Colonic mucosa (tissue), 4 donors: Measurements from ENCODE around the gene PIKFYVE. TPM values are rescaled to one million over a fixed set of nuclear protein-coding genes. Genes with fewer than 3 reads are reported as not detected.

ENCODE experiments used
- DNase-seq: peaks from one replicate; pipeline ENCODE4 v3.0.0-alpha.2; 2020
- H3K27ac ChIP-seq: fragments of 200-600 bp; one replicate; pipeline ENCODE4 v1.8.0; 2021
- H3K27me3 ChIP-seq: fragments of 200-600 bp; one replicate; pipeline ENCODE4 v1.8.0; 2021
- H3K36me3 ChIP-seq: fragments of 200-600 bp; one replicate; pipeline ENCODE4 v1.8.0; 2021
- H3K4me1 ChIP-seq: fragments of 200-600 bp; one replicate; pipeline ENCODE4 v1.8.0; 2021; ENCODE audit warnings: mild to moderate bottlenecking
- H3K4me3 ChIP-seq: fragments of 200-600 bp; one replicate; pipeline ENCODE4 v1.8.0; 2021
- H3K9ac ChIP-seq, 2 donors: one replicate each; pipeline ENCODE4 v1.7.0; 2013; ENCODE audit warnings: control low read depth in 2 of 2, low read depth in 2 of 2, low read length in 2 of 2
- H3K9me3 ChIP-seq: fragments of 200-600 bp; one replicate; pipeline ENCODE4 v1.8.0; 2021
- CTCF ChIP-seq: fragments of 200-600 bp; IDR thresholded peaks from one replicate; pipeline ENCODE4 v1.8.0; 2022; ENCODE audit warnings: antibody characterized with exemption, mild to moderate bottlenecking
- intact Hi-C: fragments of 100-400 bp; cut with DNase I; formaldehyde crosslinking; loops from one replicate; pipeline ENCODE4 v1.14.1; 2022
- total RNA-seq, 2 donors: library from RNA; stranded (reverse); fragmentation: NEBNext Ultra II Directional in 1 of 2; extraction: Animal tissue kit (Norgen Biotek cat#: 25700) in 1 of 2; gene quantifications; one replicate each; pipeline ENCODE4 v1.2.1, GENCODE V29; 2021
- donor health status: healthy.
- donor health status: DM: no; HTN: no; CAD: no.
- donor health status: DM: no; HTN: no; CAD: no.

The PIKFYVE gene
- total RNA-seq, 2 donors from 2014 or later = 14.6 to 18.2 TPM

GRCh38 chr2:208319391-208319790 lies 53.3 kb downstream of the PIKFYVE start:
- Histone ChIP-seq H3K9ac (no peak overlapping the region), H3K27ac (no peak overlapping the region), H3K4me1 (no peaks in the 10 kb centered on the region), H3K36me3 (peaks cover 6% of the 10 kb centered on the region), H3K27me3 (no peaks in the 10 kb centered on the region), H3K9me3 (no peaks in the 10 kb centered on the region), H3K4me3 (no peak overlapping the region)
- DNase-seq = no peak
- no peak for TF ChIP-seq CTCF
- intact Hi-C loops = no loop called here

- no peak overlapping the region for H3K9ac ChIP-seq
- H3K27me3 ChIP-seq = no peaks in the 10 kb centered on the region
- H3K9me3 ChIP-seq = no peaks in the 10 kb centered on the region
- H3K4me3 ChIP-seq = no peak overlapping the region
- intact Hi-C loops = no loop called here
- DNase-seq = no peak
- no peak overlapping the region for H3K27ac ChIP-seq
- TF ChIP-seq CTCF = no peak
- H3K4me1 ChIP-seq = no peaks in the 10 kb centered on the region
- peaks cover 6% of the 10 kb centered on the region for H3K36me3 ChIP-seq
Observed at GRCh38 chr2:208320686-208321085, 54.6 kb downstream of the PIKFYVE start.

GRCh38 chr2:208326016-208326415 lies 60.0 kb downstream of the PIKFYVE start:
- no peak overlapping the region for H3K9ac ChIP-seq
- no peak for DNase-seq
- no peaks in the 10 kb centered on the region for H3K4me1 ChIP-seq
- H3K36me3 ChIP-seq = no peaks in the 10 kb centered on the region
- intact Hi-C loops = no loop called here
- no peak overlapping the region for H3K27ac ChIP-seq
- no peaks in the 10 kb centered on the region for H3K27me3 ChIP-seq
- no peaks in the 10 kb centered on the region for H3K9me3 ChIP-seq
- no peak overlapping the region for H3K4me3 ChIP-seq
- TF ChIP-seq CTCF = no peak

- intact Hi-C loops = no loop called here
- DNase-seq = no peak
- H3K4me3 ChIP-seq = no peak overlapping the region
- H3K27ac ChIP-seq = no peak overlapping the region
- no peaks in the 10 kb centered on the region for H3K9me3 ChIP-seq
- no peak overlapping the region for H3K9ac ChIP-seq
- H3K27me3 ChIP-seq = no peaks in the 10 kb centered on the region
- TF ChIP-seq CTCF = no peak
- no peaks in the 10 kb centered on the region for H3K4me1 ChIP-seq
- no peaks in the 10 kb centered on the region for H3K36me3 ChIP-seq
Observed at GRCh38 chr2:208329485-208329884, 63.4 kb downstream of the PIKFYVE start.

GRCh38 chr2:208334230-208334629 lies 68.2 kb downstream of the PIKFYVE start:
- intact Hi-C loops = no loop called here
- H3K36me3 ChIP-seq = no peaks in the 10 kb centered on the region
- no peak for DNase-seq

More at GRCh38 chr2:208334230-208334629, 68.2 kb downstream of the PIKFYVE start:
- no peak overlapping the region for H3K9ac ChIP-seq
- TF ChIP-seq CTCF = no peak
- no peaks in the 10 kb centered on the region for H3K27me3 ChIP-seq
- H3K4me3 ChIP-seq = no peak overlapping the region
- H3K4me1 ChIP-seq = no peaks in the 10 kb centered on the region
- no peaks in the 10 kb centered on the region for H3K9me3 ChIP-seq
- no peak overlapping the region for H3K27ac ChIP-seq
